PC-3 (cell line): ENCODE data around the gene KLHDC8A.

Experiments used
- EZH2 ChIP-seq: fragments of 300-600 bp; sonication (generic); IDR thresholded peaks from one replicate; pipeline ENCODE4 v1.6.1; 2017; ENCODE audit warnings: antibody characterized with exemption, mild to moderate bottlenecking, low read length; ENCODE audit not compliant: unreplicated experiment
- EZH2phosphoT487 ChIP-seq: fragments of 300-600 bp; sonication (generic); IDR thresholded peaks from 2 replicates; pipeline ENCODE4 v1.6.1; 2018; ENCODE audit warnings: mild to moderate bottlenecking, antibody characterized with exemption, low read length, borderline replicate concordance
- TF ChIP-seq, protein P1 (sequence below): fragments of 300-600 bp; sonication (generic); conservative IDR thresholded peaks from 2 replicates; pipeline ENCODE4 v1.5.1; 2017; ENCODE audit warnings: antibody characterized with exemption, low read depth, mild to moderate bottlenecking, low read length

DNA sequence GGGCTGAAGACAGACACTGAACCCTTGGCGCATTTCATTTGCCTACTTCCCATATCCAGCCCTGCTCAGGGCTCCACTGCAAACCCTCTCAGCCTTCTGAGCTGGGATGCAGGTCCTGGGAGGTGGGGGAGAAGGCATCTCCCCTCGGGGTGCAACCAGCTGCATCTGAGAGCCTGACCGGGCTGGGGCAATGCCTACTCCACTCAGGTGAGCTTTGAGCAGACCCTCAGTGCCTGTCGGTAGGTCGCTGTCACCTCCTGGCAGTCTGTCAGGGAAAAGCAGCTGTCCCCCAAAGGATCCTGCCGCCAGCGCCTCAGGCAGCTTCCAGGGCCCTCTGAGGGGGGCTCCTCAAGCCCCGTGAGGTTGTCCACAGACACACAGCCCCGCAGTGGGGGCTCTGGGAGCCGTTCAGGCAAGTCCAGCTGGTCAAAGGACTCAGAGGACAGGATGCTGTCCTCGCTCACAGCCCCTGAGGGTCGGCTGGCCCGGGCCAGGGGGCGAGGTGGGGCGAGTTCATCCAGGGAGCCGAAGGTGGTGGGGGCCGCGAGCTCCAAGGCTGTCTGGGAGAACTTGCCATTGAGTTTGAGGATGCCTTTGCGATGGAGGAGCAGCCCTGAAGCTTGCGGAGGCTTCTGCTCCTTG is 53.4 kb downstream of the KLHDC8A start:
- TF ChIP-seq, protein P1, sequence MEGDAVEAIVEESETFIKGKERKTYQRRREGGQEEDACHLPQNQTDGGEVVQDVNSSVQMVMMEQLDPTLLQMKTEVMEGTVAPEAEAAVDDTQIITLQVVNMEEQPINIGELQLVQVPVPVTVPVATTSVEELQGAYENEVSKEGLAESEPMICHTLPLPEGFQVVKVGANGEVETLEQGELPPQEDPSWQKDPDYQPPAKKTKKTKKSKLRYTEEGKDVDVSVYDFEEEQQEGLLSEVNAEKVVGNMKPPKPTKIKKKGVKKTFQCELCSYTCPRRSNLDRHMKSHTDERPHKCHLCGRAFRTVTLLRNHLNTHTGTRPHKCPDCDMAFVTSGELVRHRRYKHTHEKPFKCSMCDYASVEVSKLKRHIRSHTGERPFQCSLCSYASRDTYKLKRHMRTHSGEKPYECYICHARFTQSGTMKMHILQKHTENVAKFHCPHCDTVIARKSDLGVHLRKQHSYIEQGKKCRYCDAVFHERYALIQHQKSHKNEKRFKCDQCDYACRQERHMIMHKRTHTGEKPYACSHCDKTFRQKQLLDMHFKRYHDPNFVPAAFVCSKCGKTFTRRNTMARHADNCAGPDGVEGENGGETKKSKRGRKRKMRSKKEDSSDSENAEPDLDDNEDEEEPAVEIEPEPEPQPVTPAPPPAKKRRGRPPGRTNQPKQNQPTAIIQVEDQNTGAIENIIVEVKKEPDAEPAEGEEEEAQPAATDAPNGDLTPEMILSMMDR, result no peak
- TF ChIP-seq EZH2 (no peak), EZH2phosphoT487 (no peak)
